Panc1 (cell line): ENCODE data around the gene CTCFL. TPM values are rescaled to one million over a fixed set of nuclear protein-coding genes. Genes with fewer than 3 reads are reported as not detected.

Experiments
- ATAC-seq: fragments of 200-7000 bp; cut with Tn5 transposase; 2 replicates; pipeline ENCODE4 v1.9.1; 2020; ENCODE audit warnings: mild to moderate bottlenecking, moderate library complexity
- BruUV-seq: library from RNA; stranded (reverse); fragments of 400-500 nt; replicated peaks from 2 replicates; lab custom pipeline; 2021; lab: Mats Ljungman, UMichigan
- CTCF ChIA-PET: fragments of 300-600 bp; sonication (Branson Sonifier 250); formaldehyde crosslinking; loops from one replicate; lab custom pipeline; 2022; ENCODE audit warnings: antibody characterized with exemption; lab: Charles Lee
- POLR2A ChIA-PET: fragments of 300-600 bp; sonication (Branson Sonifier 250); formaldehyde crosslinking; loops from one replicate; lab custom pipeline; 2022; ENCODE audit warnings: antibody characterized with exemption; lab: Charles Lee
- DNase-seq: peaks from one replicate; pipeline ENCODE4 v3.0.0-alpha.2; 2010; ENCODE audit warnings: low read depth, low spot score
- H3K27ac ChIP-seq: 2 replicates; pipeline ENCODE4 v1.5.1; 2011; ENCODE audit warnings: mild to moderate bottlenecking, low read length, inconsistent platforms
- H3K27me3 ChIP-seq: fragments of 200-500 bp; sonication (Bioruptor generic); 2 replicates; pipeline ENCODE4 v1.6.0; 2014; ENCODE audit warnings: low read length, inconsistent platforms; ENCODE audit not compliant: control insufficient read depth, insufficient read depth
- H3K36me3 ChIP-seq: fragments of 200-500 bp; sonication (Bioruptor generic); 2 replicates; pipeline ENCODE4 v1.5.1; 2014; ENCODE audit warnings: inconsistent platforms, mild to moderate bottlenecking, low read length, moderate library complexity; ENCODE audit not compliant: control insufficient read depth, insufficient read depth
- H3K4me1 ChIP-seq: 2 replicates; pipeline ENCODE4 v1.5.1; 2011; ENCODE audit warnings: inconsistent platforms, mild to moderate bottlenecking, low read length, moderate library complexity; ENCODE audit not compliant: control insufficient read depth, insufficient read depth
- H3K4me3 ChIP-seq, 2 experiments: 2 replicates each; pipeline ENCODE4 v1.5.1; 2011 to 2012; ENCODE audit warnings: low read depth in 2 of 2, low read length in 2 of 2, mild to moderate bottlenecking in 2 of 2, inconsistent platforms in 1 of 2, moderate library complexity in 1 of 2
- H3K9me3 ChIP-seq: fragments of 200-500 bp; sonication (Bioruptor generic); 2 replicates; pipeline ENCODE4 v1.5.1; 2014; ENCODE audit warnings: low read depth, mild to moderate bottlenecking, inconsistent platforms, low read length, moderate library complexity; ENCODE audit not compliant: control insufficient read depth, insufficient read depth
- CTCF ChIP-seq: fragments of 450-650 bp; IDR thresholded peaks from 2 replicates; pipeline ENCODE4 v1.5.1; 2017; ENCODE audit warnings: mild to moderate bottlenecking
- POLR2AphosphoS5 ChIP-seq: IDR thresholded peaks from 2 replicates; pipeline ENCODE4 v1.6.1; 2012; ENCODE audit warnings: mild to moderate bottlenecking, low read depth, low read length, moderate library complexity
- REST ChIP-seq, 2 experiments: IDR thresholded peaks; 2 replicates each; pipeline ENCODE4 v1.6.1; 2011 to 2012; ENCODE audit warnings: low read depth in 2 of 2, control low read depth in 1 of 2, low read length in 1 of 2, mild to moderate bottlenecking in 1 of 2, moderate library complexity in 1 of 2; ENCODE audit not compliant: insufficient read depth in 1 of 2
- SIN3A ChIP-seq: IDR thresholded peaks from 2 replicates; pipeline ENCODE4 v1.6.1; 2012; ENCODE audit warnings: low read depth, mild to moderate bottlenecking, low read length, moderate library complexity, borderline replicate concordance; ENCODE audit not compliant: insufficient read depth
- TCF7L2 ChIP-seq: IDR thresholded peaks from 2 replicates; pipeline ENCODE4 v1.6.1; 2011; ENCODE audit warnings: mild to moderate bottlenecking, low read depth, low read length, inconsistent platforms
- in situ Hi-C: cut with HindIII; loops from 2 replicates; pipeline ENCODE4 v1.10.0; 2016; ENCODE audit warnings: low sequenced_read_pairs, low pct_unique_long_range_greater_than_20kb
- intact Hi-C: fragments of 100-400 bp; cut with micrococcal nuclease; formaldehyde crosslinking; loops from one replicate; pipeline ENCODE4 v1.10.0; 2022; ENCODE audit not compliant: unreplicated experiment
- total RNA-seq: library from RNA; stranded (reverse); gene quantifications from one replicate; pipeline ENCODE4 v1.2.1, GENCODE V29; 2021; ENCODE audit not compliant: unreplicated experiment

The CTCFL gene
- total RNA-seq, 1 experiment from 2014 or later, result 0.05 TPM

GRCh38 chr20:57561356-57562279, 36.7 kb upstream of the CTCFL start:
- intact Hi-C loops, result no loop called here
- ChIA-PET CTCF (interaction anchor here (0.6 kb wide), 1 partner anchor 688 kb away, joined by 11 read pairs; no protein-coding TSS in a partner anchor), POLR2A (no interaction called here)
- no peak for ATAC-seq
- BruUV-seq, result no TSS peak
- DNase-seq, result no peak
- no peak overlapping the region for H3K4me3 ChIP-seq
- peaks cover 16% of the 10 kb centered on the region for H3K27me3 ChIP-seq
- no peaks in the 10 kb centered on the region for H3K36me3 ChIP-seq
- H3K9me3 ChIP-seq, result no peaks in the 10 kb centered on the region
- no peaks in the 10 kb centered on the region for H3K4me1 ChIP-seq
- TF ChIP-seq TCF7L2 (no peak), POLR2AphosphoS5 (no peak), CTCF (no peak), SIN3A (no peak), REST (IDR thresholded peaks at IDR 0.05; ENCODE audit: insufficient read depth in 1 of 2, low read depth in 2 of 2, low read length in 1 of 2) (no peak)
- H3K27ac ChIP-seq, result no peak overlapping the region
- in situ Hi-C loops, result no loop called here

- peaks cover 14% of the 10 kb centered on the region for H3K27me3 ChIP-seq
- POLR2A ChIA-PET, result no interaction called here
- no peaks in the 10 kb centered on the region for H3K9me3 ChIP-seq
- CTCF ChIA-PET, result no interaction called here
- DNase-seq (no peak), ATAC-seq (no peak)
- no peak for TF ChIP-seq CTCF
- TF ChIP-seq REST (IDR thresholded peaks at IDR 0.05; ENCODE audit: insufficient read depth in 1 of 2, low read depth in 2 of 2, low read length in 1 of 2), result no peak
- no peak for TF ChIP-seq POLR2AphosphoS5
- no peak for TF ChIP-seq TCF7L2
- TF ChIP-seq SIN3A, result no peak
- H3K36me3 ChIP-seq, result no peaks in the 10 kb centered on the region
- intact Hi-C loops (no loop called here), in situ Hi-C loops (no loop called here)
- H3K4me1 ChIP-seq, result no peaks in the 10 kb centered on the region
- H3K27ac ChIP-seq, result no peak within 1 kb of the TSS
- BruUV-seq, result no TSS peak
- no peak within 1 kb of the TSS for H3K4me3 ChIP-seq
These were observed 35.8 kb upstream of the CTCFL start, which contains the start of gene PCK1 for GRCh38 chr20:57560554-57561355. PCK1 (plus strand) TSS chr20:57561110; CDS start chr20:57561412, 302 bp downstream.
